ENCODE results near the gene SUSD6. TPM values are rescaled to one million over a fixed set of nuclear protein-coding genes. Genes with fewer than 3 reads are reported as not detected.
A peak's percentile ranks its signal among the peaks of the same experiment; 100 is the strongest.

SUSD6 gene
- total and polyA plus RNA-seq, 2 experiments from 2014 or later = 2.8 to 3.4 TPM

GRCh38 chr14:69633238-69633637 is 21.8 kb downstream of the SUSD6 start:
- Mint-ChIP-seq H3K4me3 (no peak overlapping the region; the same call in 2 of the 3 replicates), H3K27ac (no peak overlapping the region), H3K36me3 (ENCODE audit: low read depth) (no peaks in the 10 kb centered on the region), H3K9me3 (no peaks in the 10 kb centered on the region), H3K27me3 (ENCODE audit: insufficient read depth, low read depth, poor library complexity) (peaks cover 3% of the 10 kb centered on the region), H3K4me1 (peaks cover 81% of the 10 kb centered on the region)
- Histone ChIP-seq H3K4me2 (no peak overlapping the region; the same call in 1 of the 2 replicates), H3K27ac (ENCODE audit: low read depth) (no peak overlapping the region), H3K27me3 (ENCODE audit: insufficient read depth) (no peaks in the 10 kb centered on the region), H3K9me2 (ENCODE audit: insufficient read depth) (no peaks in the 10 kb centered on the region), H3K4me3 (no peak overlapping the region), H3K36me3 (ENCODE audit: insufficient read depth) (no peaks in the 10 kb centered on the region), H3K4me1 (ENCODE audit: insufficient read depth) (peaks cover 50% of the 10 kb centered on the region), H3K79me2 (replicated peaks; ENCODE audit: insufficient read depth) (no peaks in the 10 kb centered on the region), H3F3A (replicated peaks; ENCODE audit: low read depth) (no peaks in the 10 kb centered on the region), H2AFZ (no peak overlapping the region), H4K20me1 (replicated peaks; ENCODE audit: insufficient read depth) (no peaks in the 10 kb centered on the region; the same call in 1 of the 2 replicates)
- DNase-seq (ENCODE audit: low spot score) (peak; percentile 58), ATAC-seq (peak; percentile 38)
- TF ChIP-seq NANOG (IDR thresholded peaks at IDR 0.05; ENCODE audit: borderline replicate concordance) (no peak), CREB1 (CRISPR knock-in tag; IDR thresholded peaks at IDR 0.05; ENCODE audit: low read depth) (no peak), JUNB (IDR thresholded peaks at IDR 0.05; ENCODE audit: unreplicated experiment) (no peak), REST (IDR thresholded peaks at IDR 0.05; ENCODE audit: unreplicated experiment) (no peak), CTCF (conservative IDR thresholded peaks at IDR 0.05; ENCODE audit: low read depth in 2 of 2) (no peak), ZNF331 (CRISPR knock-in tag; IDR thresholded peaks at IDR 0.05; ENCODE audit: low read depth) (no peak), EZH2 (IDR thresholded peaks at IDR 0.05; ENCODE audit: low read depth, unreplicated experiment) (no peak), ZNF462 (CRISPR knock-in tag; IDR thresholded peaks at IDR 0.05) (no peak), STAT1 (IDR thresholded peaks at IDR 0.05; ENCODE audit: unreplicated experiment) (no peak), POLR2AphosphoS5 (IDR thresholded peaks at IDR 0.05; ENCODE audit: low read depth) (no peak), EZH2phosphoT487 (IDR thresholded peaks at IDR 0.05; ENCODE audit: unreplicated experiment) (no peak), ETS1 (IDR thresholded peaks at IDR 0.05) (no peak)

All from GM23338 (cell line).